ENCODE measurements around the gene NCS1. TPM values are rescaled to one million over a fixed set of nuclear protein-coding genes. Genes with fewer than 3 reads are reported as not detected.

NCS1 gene
- total and polyA plus RNA-seq, 9 of the 15 experiments (the other 6 are each of a cell fraction or from before 2014, with no cell fraction given), result 0.28 to 27.0 (median 9.6) TPM

GRCh38 chr9:130181678-130182380 is 9.6 kb downstream of the NCS1 start:
- H4K20me1 ChIP-seq (replicated peaks; ENCODE audit: control insufficient read depth, insufficient read depth, low read length), result peaks cover 21% of the 10 kb centered on the region; the same call in 1 of the 2 replicates
- H3K9me3 ChIP-seq (replicated peaks; ENCODE audit: control insufficient read depth, insufficient read depth, low read depth, low read length), result no peaks in the 10 kb centered on the region
- ChIA-PET CTCF (ENCODE audit: low intra/inter-chr PET ratio) (no interaction called here), POLR2A (no interaction called here)
- WGBS (ENCODE audit: insufficient coverage, low coverage, missing lambda C conversion rate), result 57% methylated on average over 18 of the region's 33 CpGs
- H3K9me1 ChIP-seq (ENCODE audit: control insufficient read depth, insufficient read depth, low read length), result no peaks in the 10 kb centered on the region
- peaks cover 6 to 44% of the 10 kb centered on the region in 2 experiments; a peak in 4 of 5 replicates for H3K4me1 ChIP-seq (replicated peaks in 1 of 2; ENCODE audit: control insufficient read depth in 2 of 2, insufficient read depth in 2 of 2, low read length in 2 of 2)
- FAIRE-seq (no peak), DNase-seq (ENCODE audit: extremely low read depth in 1 of 4, low spot score in 3 of 4) (peak in 2 of 4 experiments; percentile 50 to 54), ATAC-seq (no peak)
- no peak overlapping the region for H3K4me2 ChIP-seq (ENCODE audit: insufficient read depth, low read length)
- H3K79me2 ChIP-seq (ENCODE audit: control insufficient read depth, insufficient read depth, low read length), result peaks cover 24% of the 10 kb centered on the region; the same call in 2 of the 3 replicates
- BruUV-seq (replicated peaks), result no TSS peak
- intact Hi-C loops (cut with micrococcal nuclease), result no loop called here
- H2AFZ ChIP-seq (ENCODE audit: low read depth, low read length), result no peak overlapping the region
- no peaks in the 10 kb centered on the region for H3K36me3 ChIP-seq (ENCODE audit: control insufficient read depth, insufficient read depth, low read length)
- no peak overlapping the region for H3K4me3 ChIP-seq
- TF ChIP-seq HDAC2 (IDR thresholded peaks at IDR 0.05) (0 out of 2 replicates have a peak, but pooled peaks have one; percentile 22), CBFA2T3 (IDR thresholded peaks at IDR 0.05) (peak; percentile 20), SAFB2 (IDR thresholded peaks at IDR 0.05; ENCODE audit: borderline replicate concordance, low read depth, low read length, severe bottlenecking) (no peak), FOXK1 (CRISPR knock-in tag; IDR thresholded peaks at IDR 0.05; ENCODE audit: borderline replicate concordance) (no peak), ZNF224 (CRISPR knock-in tag; IDR thresholded peaks at IDR 0.05) (no peak), FOS (IDR thresholded peaks at IDR 0.05; ENCODE audit: extremely low read depth, insufficient read length) (no peak), KDM1A (IDR thresholded peaks at IDR 0.05) (peak; percentile 37 to 43; a peak in 2 of 4 replicates), MCM5 (IDR thresholded peaks at IDR 0.05; ENCODE audit: low read depth) (no peak), PML (IDR thresholded peaks at IDR 0.05; ENCODE audit: low read length) (no peak), NBN (IDR thresholded peaks at IDR 0.05; ENCODE audit: low read depth) (no peak), TAF9B (IDR thresholded peaks at IDR 0.05; ENCODE audit: partially characterized antibody) (no peak), BCOR (IDR thresholded peaks at IDR 0.05) (peak; percentile 67), HNRNPL (IDR thresholded peaks at IDR 0.05; ENCODE audit: low read depth, low read length) (peak; percentile 53; the same call in 1 of the 2 replicates), RBM25 (IDR thresholded peaks at IDR 0.05; ENCODE audit: low read depth, low read length, severe bottlenecking) (peak; percentile 65), ZBTB1 (CRISPR knock-in tag; IDR thresholded peaks at IDR 0.05; ENCODE audit: borderline replicate concordance, low read depth) (no peak)
- TF ChIP-seq, protein P1, sequence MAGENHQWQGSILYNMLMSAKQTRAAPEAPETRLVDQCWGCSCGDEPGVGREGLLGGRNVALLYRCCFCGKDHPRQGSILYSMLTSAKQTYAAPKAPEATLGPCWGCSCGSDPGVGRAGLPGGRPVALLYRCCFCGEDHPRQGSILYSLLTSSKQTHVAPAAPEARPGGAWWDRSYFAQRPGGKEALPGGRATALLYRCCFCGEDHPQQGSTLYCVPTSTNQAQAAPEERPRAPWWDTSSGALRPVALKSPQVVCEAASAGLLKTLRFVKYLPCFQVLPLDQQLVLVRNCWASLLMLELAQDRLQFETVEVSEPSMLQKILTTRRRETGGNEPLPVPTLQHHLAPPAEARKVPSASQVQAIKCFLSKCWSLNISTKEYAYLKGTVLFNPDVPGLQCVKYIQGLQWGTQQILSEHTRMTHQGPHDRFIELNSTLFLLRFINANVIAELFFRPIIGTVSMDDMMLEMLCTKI (IDR thresholded peaks at IDR 0.05; ENCODE audit: partially characterized antibody), result no peak
- H3K9ac ChIP-seq (ENCODE audit: insufficient read depth in 1 of 2, low read depth in 2 of 2, low read length in 2 of 2), result peak overlapping the region in 1 of 2 experiments; percentile 20; a peak in 2 of 4 replicates
- in situ Hi-C loops (cut with MboI), result no loop called here
- no peak overlapping the region for H3K27ac ChIP-seq (ENCODE audit: extremely low read depth, low read depth, low read length)
- H3K27me3 ChIP-seq (ENCODE audit: control insufficient read depth in 2 of 2, insufficient read depth in 2 of 2, low read length in 2 of 2), result no peaks in the 10 kb centered on the region

Data from K562 (cell line).